Measurements from ENCODE around the gene POU2F1.
"Not testable (repeated sequence)": the region's sequence is repeated elsewhere in the genome, so short reads cannot be mapped to it uniquely, and the experiment has no call there.

The POU2F1 gene

GRCh38 chr1:167314671-167315070 is 94.0 kb downstream of the POU2F1 start:
- no peak for DNase-seq (ENCODE audit: low read depth)

DNA sequence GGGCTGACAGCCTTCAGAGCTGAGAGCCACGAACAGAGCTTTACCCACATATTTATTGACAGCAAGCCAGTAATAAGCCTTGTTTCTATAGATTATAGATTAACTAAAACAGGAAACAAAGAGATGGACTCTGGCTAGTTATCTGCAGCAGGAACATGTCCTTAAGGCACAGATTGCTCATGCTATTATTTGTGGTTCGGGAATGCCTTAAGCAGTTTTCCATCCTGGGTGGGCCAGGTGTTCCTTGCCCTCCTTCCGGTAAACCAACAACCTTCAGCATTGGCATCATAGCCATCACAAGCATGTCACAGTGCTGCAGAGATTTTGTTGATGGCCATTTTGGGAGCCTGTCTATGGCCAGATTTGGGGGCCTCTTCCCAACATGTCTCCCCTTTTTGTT is 96.8 kb downstream of the POU2F1 start:
- DNase-seq (ENCODE audit: low read depth) = no peak

DNA sequence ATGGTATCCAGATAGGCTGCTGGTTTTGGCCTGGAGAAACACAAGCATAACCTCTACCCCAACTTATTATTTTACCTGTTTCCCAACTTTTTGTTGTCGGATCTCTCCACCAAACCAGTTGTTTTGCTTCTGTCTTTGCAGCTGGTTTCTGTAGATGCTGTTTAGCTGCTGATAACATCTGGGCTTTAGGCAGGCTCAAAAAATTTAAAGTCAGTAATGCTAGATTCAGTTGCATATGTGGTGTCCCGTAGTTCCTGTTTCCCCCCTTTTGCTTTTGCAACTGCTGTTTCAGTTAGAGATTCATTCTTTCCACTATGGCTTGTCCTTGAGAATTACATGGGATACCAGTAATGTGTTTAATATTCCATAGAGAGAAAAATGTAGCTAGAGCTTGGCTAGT is 98.5 kb downstream of the POU2F1 start:
- not testable (repeated sequence) for DNase-seq (ENCODE audit: low read depth)

- no peak for DNase-seq (ENCODE audit: low read depth)
Measured at GRCh38 chr1:167322483-167322882, 101.8 kb downstream of the POU2F1 start.

DNA sequence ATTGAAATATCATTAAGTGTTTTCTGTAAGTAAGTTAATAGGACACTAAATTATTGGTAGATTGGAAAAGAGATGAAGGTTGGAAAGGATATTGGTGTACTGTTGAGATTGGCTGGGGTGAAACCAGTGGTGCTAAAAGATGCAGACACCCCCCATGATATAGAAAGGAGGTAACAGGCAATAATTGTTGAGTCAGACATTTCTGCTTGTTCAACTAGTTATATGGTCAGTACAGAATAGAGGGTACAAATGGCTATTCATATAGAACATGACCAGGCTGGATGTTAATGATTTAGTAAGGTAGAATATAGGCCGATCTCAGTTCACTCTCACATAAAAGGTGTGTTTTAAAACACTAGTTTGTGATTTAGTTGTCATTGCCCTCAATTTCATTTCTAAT is 104.5 kb downstream of the POU2F1 start:
- no peak for DNase-seq (ENCODE audit: low read depth)

DNA sequence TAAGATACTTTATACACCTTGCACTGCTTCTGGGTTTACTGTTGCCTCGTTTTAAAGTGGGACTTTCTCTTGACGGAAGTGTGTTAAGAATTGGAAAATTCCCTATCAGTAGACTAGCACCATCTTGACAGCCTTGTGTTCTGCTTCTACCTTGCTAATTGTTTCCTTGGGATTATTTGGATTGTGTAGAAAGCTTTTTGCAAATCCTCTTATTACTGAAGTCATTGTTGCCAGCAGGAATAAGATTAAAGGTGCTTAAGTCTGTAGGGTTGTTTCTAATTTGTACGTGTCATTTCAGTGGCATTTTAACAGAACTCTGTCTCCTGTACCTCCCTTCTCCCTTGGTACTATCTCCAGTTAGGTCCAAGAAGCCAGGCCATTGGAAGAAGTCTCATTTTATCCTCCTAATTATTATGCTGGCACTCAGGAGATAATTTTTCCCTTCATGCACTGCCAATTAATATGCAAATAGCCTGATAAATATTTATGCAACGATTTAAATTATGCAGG is 107.7 kb downstream of the POU2F1 start:
- no peak for DNase-seq (ENCODE audit: low read depth)

DNA sequence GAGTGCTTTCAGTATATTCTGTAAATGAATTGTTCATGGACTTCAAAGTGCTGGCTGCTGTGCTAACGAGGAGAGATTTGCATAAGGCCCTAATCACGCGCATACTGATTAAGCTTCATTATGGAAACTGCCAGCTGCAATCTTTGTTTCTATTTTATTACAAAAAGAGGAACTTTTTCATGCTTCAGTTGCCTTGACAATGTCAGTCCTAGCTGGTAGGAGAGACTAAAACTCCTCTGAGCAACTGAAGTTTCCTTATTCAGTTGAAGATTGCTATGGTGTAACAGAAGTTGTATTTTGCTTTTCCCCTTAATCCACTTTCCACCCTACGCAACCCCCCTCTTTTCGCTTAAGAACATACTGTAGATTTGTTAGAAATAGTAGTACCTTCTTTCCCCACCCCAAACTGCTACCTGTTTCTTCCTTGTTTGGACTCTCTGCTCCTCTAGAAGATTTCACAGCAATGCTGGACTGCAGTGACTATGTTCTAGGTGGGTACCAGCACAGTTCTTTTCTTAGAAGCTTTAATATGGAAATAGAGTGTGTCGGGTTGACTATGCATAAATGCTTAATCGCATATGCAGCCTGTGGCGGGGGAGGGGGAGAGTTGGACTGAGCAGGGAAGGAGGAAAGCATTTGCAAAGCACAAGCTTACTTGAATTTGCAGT is 108.3 kb downstream of the POU2F1 start:
- DNase-seq (ENCODE audit: low read depth) = no peak

DNA sequence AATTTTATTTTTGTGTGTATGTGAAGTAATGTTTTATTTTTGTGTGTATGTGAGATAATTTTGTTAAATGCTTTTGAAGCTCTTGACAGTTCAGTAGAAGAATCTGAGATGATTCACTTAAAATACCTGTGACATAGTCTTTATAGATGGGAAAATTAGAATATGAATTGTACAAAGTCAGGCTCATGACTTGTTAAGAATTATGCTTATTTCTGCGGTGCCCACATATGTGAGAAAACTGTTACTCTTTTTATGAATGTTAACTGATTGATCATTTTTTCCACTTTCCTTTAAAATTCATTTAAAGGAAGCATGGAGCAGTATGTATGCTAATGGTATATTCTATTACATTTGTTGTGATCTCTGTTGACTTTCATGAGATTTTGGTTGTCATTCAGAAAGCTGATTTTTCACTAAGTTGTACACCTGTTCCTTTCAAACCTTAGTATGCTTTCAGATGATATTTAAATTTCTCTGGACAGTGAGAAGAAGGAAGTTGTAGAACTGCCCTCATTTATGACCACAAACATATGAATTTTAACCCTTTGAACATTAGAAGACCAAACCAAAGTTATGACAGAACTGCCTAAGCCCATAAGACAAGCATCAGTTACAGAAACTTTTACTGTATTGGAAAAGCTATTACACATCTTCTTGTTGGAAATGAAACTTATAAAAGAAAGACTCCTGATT is 110.1 kb downstream of the POU2F1 start:
- DNase-seq (ENCODE audit: low read depth) = no peak

GRCh38 chr1:167331650-167332049 is 111.0 kb downstream of the POU2F1 start:
- no peak for DNase-seq (ENCODE audit: low read depth)

GRCh38 chr1:167332503-167332902 is 111.8 kb downstream of the POU2F1 start:
- DNase-seq (ENCODE audit: low read depth) = peak; percentile 32

- no peak for DNase-seq (ENCODE audit: low read depth)
Measured at GRCh38 chr1:167333124-167333523, 112.4 kb downstream of the POU2F1 start.

GRCh38 chr1:167333703-167334102 is 113.0 kb downstream of the POU2F1 start:
- no peak for DNase-seq (ENCODE audit: low read depth)

GRCh38 chr1:167339405-167339804 is 118.7 kb downstream of the POU2F1 start:
- peak; percentile 5 for DNase-seq (ENCODE audit: low read depth)

DNA sequence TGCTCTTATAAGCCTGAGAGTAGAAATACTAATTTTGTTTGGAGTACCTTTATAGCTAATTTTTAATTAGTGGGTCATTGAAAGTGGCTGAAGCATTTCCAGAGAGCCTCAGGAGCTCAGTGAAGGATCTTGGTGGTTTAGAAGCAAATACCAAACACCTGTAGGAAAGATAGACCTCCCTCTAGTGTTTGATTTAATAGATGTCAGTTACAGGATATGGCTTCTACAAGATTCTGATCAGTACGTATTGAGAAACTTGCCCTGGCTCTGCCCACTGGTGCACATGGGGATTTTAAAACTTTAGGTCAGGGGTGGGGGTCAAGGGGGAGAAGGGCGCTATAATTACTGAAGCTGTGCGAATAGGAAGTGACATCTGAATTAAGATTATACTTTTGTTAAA is 122.2 kb downstream of the POU2F1 start:
- no peak for DNase-seq (ENCODE audit: low read depth)

DNA sequence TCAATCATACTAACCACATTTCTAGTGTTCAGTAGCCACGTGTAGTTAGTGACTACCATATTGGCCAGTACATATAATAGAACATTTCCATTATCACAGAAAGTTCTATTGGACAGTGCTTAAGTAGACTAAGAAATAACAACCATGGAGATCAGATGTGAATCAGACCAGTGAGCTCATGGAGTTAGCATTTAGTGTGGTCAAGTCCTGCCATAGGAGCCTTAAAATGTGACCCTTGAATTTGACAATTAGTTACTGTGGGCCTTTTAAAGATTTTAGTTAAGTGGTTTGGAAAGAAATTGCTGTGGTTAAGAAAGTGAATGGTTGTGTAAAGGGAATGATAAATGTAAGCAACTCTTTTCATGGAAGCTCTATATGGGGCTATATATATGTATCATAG is 123.4 kb downstream of the POU2F1 start:
- DNase-seq (ENCODE audit: low read depth) = peak; percentile 54

- DNase-seq (ENCODE audit: low read depth) = no peak
Measured at GRCh38 chr1:167344615-167345385, 124.1 kb downstream of the POU2F1 start.

GRCh38 chr1:167345386-167345733 is 124.7 kb downstream of the POU2F1 start:
- no peak for DNase-seq (ENCODE audit: low read depth)

DNA sequence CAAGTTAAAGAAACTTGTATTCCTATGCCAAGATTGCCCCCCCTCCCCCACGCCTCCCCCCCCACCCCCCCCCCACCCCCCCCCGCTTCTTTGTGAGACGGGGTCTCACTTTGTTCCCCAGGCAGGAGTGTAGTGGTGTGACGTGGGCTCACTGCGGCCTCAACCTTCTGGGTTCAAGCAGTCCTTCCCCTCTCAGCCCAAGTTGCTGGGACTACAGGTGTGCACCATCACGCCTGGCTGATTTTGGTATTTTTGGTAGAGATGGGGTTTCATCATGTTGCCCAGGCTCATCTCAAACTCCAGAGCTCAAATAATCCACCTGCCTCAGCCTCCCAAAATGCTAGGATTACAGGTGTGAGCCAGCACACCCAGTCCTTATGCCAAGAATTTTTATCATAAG is 136.6 kb downstream of the POU2F1 start:
- DNase-seq (ENCODE audit: low read depth) = no peak

- DNase-seq (ENCODE audit: low read depth) = no peak
Measured at GRCh38 chr1:167359295-167359694, 138.6 kb downstream of the POU2F1 start.

DNA sequence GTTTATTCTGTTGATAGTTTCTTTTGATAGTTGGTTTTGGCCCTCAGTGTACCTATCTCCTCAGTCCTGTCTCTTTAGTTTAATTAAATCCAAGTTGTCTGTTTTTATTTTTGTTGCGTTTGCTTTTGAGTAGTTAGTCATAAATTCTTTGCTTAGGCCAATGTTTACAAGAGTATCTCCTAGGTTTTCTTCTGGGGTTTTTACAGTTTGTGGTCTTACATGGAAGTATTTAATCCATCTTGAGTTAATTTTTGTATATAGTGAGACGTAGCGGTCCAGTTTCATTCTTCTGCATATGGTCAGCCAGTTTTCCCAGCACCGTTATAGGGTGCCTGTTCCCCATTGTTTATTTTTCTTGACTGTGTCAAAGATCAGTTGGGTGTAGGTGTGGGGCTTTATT is 139.4 kb downstream of the POU2F1 start:
- peak; percentile 19 for DNase-seq (ENCODE audit: low read depth)

DNA sequence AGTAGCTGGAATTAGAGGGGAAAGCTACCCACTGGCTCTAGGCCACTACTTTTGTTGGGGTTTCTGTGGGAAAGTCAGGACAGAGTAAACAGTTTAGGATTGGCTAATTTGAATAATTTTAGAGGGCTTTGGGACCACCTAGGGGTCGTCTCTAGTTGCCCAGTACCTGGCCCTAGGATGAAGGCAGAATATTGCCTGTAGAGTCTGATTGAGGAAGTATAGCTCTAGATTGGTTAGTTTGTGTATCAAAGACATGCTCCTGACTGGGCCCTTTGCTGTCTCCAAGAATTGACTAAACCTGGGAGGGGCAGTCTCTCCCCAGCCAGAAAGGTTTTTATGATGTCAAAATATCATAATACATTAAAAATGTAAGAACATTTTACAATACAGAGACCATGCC is 142.0 kb downstream of the POU2F1 start:
- no peak for DNase-seq (ENCODE audit: low read depth)

DNA sequence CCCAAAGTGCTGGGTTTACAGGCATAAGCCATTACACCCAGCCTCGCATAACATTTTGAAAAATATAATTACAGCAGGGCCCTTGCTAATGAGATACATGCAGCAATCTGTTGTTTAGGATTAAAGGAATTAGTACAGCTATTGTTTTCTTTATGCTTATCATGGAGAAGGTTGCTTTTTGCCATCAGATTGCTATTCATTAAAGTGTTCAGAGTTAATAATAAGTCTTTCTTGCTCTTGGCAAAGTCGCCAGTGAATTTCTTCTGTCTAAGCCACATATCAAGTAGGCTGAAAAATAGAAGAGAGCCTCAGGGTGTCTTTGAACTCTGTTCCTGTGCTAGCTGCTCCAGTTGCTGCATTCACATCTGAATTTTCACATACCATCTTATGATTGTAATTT is 144.1 kb downstream of the POU2F1 start:
- DNase-seq (ENCODE audit: low read depth) = no peak

GRCh38 chr1:167365360-167365759 is 144.7 kb downstream of the POU2F1 start:
- DNase-seq (ENCODE audit: low read depth) = no peak

Data from amniotic epithelial cell (primary cell).